ENCODE results near the gene IFNL3. TPM values are rescaled to one million over a fixed set of nuclear protein-coding genes. Genes with fewer than 3 reads are reported as not detected.

IFNL3 gene
- total RNA-seq, 1 experiment from 2014 or later, result not detected

DNA sequence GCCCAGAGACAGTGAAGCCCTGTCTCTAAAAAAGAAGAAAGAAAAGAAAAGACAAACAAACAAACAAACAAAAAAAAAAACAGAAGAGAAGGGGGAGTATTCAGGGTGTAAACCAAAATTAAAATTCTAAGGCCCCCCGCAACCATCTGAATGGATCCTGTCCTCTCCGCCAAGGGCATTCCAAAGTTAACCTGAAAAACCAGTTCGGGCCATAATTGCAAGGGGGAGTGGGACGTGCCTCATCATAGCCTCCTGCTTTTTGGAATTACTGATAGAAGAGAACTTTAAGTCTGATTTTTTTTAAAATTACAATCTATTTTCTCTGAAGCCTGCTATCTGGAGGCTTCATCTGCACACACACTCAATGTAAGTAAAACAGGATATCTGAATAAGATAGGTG is 17.7 kb upstream of the IFNL3 start:
- Mint-ChIP-seq H3K4me3 (no peak overlapping the region), H3K9me3 (peaks cover under 1% of the 10 kb centered on the region; the same call in 1 of the 2 replicates)

DNA sequence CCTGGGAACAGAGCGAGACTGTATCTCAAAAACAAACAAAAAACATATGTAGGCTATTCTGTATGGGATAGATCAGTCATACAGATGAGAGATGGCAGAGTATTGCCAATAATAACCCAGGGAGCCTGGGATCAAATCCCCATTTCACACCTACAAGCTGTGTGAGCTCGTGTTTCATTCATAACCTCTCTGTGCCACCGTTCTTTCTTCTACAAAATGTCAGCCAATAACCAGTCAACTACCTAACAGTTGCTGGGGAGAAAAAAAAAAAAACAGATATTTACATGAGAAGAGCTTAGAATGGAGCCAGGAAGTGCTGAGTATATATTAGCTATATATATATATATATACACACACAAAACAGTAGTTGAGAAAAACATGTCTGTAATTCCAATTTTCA is 16.9 kb upstream of the IFNL3 start:
- ATAC-seq (no peak), DNase-seq (ENCODE audit: low spot score) (no peak)
- Mint-ChIP-seq H3K4me3 (no peak overlapping the region), H3K36me3 (no peaks in the 10 kb centered on the region; the same call in 1 of the 2 replicates), H3K27ac (no peak overlapping the region), H3K9me3 (peaks cover 8% of the 10 kb centered on the region), H3K4me1 (peaks cover 12% of the 10 kb centered on the region; the same call in 1 of the 2 replicates), H3K27me3 (ENCODE audit: low read depth) (peaks cover 75% of the 10 kb centered on the region)
- ChIA-PET POLR2A (interaction anchor here (0.8 kb wide), 1 partner anchor 331 kb away, joined by 3 read pairs; the partner anchor contains the start of genes MRPS12 and SARS2), CTCF (interaction anchor here (1.5 kb wide), 1 partner anchor 15 kb away, joined by 4 read pairs; no protein-coding TSS in a partner anchor)
- TF ChIP-seq ZNF138 (CRISPR knock-in tag; conservative IDR thresholded peaks at IDR 0.05) (no peak), ZNF219 (CRISPR knock-in tag; IDR thresholded peaks at IDR 0.05; ENCODE audit: borderline replicate concordance) (no peak), RELA (CRISPR knock-in tag; IDR thresholded peaks at IDR 0.05; ENCODE audit: borderline replicate concordance) (no peak), JUN (CRISPR knock-in tag; IDR thresholded peaks at IDR 0.05) (no peak), CREM (CRISPR knock-in tag; IDR thresholded peaks at IDR 0.05) (no peak), CREB1 (CRISPR knock-in tag; IDR thresholded peaks at IDR 0.05) (no peak), NR2C2 (CRISPR knock-in tag; IDR thresholded peaks at IDR 0.05) (no peak), FOXK1 (CRISPR knock-in tag; IDR thresholded peaks at IDR 0.05) (no peak), FOXP1 (CRISPR knock-in tag; IDR thresholded peaks at IDR 0.05; ENCODE audit: borderline replicate concordance) (no peak)
- TF ChIP-seq, protein P1, sequence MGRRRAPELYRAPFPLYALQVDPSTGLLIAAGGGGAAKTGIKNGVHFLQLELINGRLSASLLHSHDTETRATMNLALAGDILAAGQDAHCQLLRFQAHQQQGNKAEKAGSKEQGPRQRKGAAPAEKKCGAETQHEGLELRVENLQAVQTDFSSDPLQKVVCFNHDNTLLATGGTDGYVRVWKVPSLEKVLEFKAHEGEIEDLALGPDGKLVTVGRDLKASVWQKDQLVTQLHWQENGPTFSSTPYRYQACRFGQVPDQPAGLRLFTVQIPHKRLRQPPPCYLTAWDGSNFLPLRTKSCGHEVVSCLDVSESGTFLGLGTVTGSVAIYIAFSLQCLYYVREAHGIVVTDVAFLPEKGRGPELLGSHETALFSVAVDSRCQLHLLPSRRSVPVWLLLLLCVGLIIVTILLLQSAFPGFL (CRISPR knock-in tag; IDR thresholded peaks at IDR 0.05; ENCODE audit: borderline replicate concordance), result no peak
- TF ChIP-seq, protein P2, sequence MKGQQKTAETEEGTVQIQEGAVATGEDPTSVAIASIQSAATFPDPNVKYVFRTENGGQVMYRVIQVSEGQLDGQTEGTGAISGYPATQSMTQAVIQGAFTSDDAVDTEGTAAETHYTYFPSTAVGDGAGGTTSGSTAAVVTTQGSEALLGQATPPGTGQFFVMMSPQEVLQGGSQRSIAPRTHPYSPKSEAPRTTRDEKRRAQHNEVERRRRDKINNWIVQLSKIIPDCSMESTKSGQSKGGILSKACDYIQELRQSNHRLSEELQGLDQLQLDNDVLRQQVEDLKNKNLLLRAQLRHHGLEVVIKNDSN (CRISPR knock-in tag; IDR thresholded peaks at IDR 0.05), result no peak
- TF ChIP-seq, protein P3, sequence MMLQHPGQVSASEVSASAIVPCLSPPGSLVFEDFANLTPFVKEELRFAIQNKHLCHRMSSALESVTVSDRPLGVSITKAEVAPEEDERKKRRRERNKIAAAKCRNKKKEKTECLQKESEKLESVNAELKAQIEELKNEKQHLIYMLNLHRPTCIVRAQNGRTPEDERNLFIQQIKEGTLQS (CRISPR knock-in tag; conservative IDR thresholded peaks at IDR 0.05), result no peak
- TF ChIP-seq, protein P4, sequence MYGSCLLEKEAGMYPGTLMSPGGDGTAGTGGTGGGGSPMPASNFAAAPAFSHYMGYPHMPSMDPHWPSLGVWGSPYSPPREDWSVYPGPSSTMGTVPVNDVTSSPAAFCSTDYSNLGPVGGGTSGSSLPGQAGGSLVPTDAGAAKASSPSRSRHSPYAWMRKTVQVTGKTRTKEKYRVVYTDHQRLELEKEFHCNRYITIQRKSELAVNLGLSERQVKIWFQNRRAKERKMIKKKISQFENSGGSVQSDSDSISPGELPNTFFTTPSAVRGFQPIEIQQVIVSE (CRISPR knock-in tag; IDR thresholded peaks at IDR 0.05; ENCODE audit: borderline replicate concordance), result no peak
- TF ChIP-seq, protein P5, sequence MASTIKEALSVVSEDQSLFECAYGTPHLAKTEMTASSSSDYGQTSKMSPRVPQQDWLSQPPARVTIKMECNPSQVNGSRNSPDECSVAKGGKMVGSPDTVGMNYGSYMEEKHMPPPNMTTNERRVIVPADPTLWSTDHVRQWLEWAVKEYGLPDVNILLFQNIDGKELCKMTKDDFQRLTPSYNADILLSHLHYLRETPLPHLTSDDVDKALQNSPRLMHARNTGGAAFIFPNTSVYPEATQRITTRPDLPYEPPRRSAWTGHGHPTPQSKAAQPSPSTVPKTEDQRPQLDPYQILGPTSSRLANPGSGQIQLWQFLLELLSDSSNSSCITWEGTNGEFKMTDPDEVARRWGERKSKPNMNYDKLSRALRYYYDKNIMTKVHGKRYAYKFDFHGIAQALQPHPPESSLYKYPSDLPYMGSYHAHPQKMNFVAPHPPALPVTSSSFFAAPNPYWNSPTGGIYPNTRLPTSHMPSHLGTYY (CRISPR knock-in tag; IDR thresholded peaks at IDR 0.05), result no peak

More for the DNA sequence above, 17.7 kb upstream of the IFNL3 start:
- ChIA-PET POLR2A (interaction anchor here (0.8 kb wide), 1 partner anchor 332 kb away, joined by 3 read pairs; the partner anchor contains the start of genes MRPS12 and SARS2), CTCF (no interaction called here)
- Mint-ChIP-seq H3K27me3 (ENCODE audit: low read depth) (peaks cover 75% of the 10 kb centered on the region), H3K36me3 (no peaks in the 10 kb centered on the region; the same call in 1 of the 2 replicates), H3K4me1 (peaks cover 12% of the 10 kb centered on the region; the same call in 1 of the 2 replicates), H3K27ac (no peak overlapping the region)
- ATAC-seq (no peak), DNase-seq (ENCODE audit: low spot score) (peak; percentile 4)
- TF ChIP-seq ZNF232 (CRISPR knock-in tag; IDR thresholded peaks at IDR 0.05) (no peak), ATF1 (CRISPR knock-in tag; IDR thresholded peaks at IDR 0.05) (no peak), CREB1 (CRISPR knock-in tag; IDR thresholded peaks at IDR 0.05) (no peak), OVOL2 (CRISPR knock-in tag; IDR thresholded peaks at IDR 0.05; ENCODE audit: borderline replicate concordance) (no peak), ETV6 (CRISPR knock-in tag; IDR thresholded peaks at IDR 0.05) (no peak), IRF2 (CRISPR knock-in tag; IDR thresholded peaks at IDR 0.05; ENCODE audit: borderline replicate concordance, low read depth) (no peak)
- TF ChIP-seq, protein P6, sequence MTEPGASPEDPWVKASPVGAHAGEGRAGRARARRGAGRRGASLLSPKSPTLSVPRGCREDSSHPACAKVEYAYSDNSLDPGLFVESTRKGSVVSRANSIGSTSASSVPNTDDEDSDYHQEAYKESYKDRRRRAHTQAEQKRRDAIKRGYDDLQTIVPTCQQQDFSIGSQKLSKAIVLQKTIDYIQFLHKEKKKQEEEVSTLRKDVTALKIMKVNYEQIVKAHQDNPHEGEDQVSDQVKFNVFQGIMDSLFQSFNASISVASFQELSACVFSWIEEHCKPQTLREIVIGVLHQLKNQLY (CRISPR knock-in tag; IDR thresholded peaks at IDR 0.05), result no peak
- TF ChIP-seq, protein P7, sequence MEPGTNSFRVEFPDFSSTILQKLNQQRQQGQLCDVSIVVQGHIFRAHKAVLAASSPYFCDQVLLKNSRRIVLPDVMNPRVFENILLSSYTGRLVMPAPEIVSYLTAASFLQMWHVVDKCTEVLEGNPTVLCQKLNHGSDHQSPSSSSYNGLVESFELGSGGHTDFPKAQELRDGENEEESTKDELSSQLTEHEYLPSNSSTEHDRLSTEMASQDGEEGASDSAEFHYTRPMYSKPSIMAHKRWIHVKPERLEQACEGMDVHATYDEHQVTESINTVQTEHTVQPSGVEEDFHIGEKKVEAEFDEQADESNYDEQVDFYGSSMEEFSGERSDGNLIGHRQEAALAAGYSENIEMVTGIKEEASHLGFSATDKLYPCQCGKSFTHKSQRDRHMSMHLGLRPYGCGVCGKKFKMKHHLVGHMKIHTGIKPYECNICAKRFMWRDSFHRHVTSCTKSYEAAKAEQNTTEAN (CRISPR knock-in tag; IDR thresholded peaks at IDR 0.05), result no peak
- TF ChIP-seq, protein P8, sequence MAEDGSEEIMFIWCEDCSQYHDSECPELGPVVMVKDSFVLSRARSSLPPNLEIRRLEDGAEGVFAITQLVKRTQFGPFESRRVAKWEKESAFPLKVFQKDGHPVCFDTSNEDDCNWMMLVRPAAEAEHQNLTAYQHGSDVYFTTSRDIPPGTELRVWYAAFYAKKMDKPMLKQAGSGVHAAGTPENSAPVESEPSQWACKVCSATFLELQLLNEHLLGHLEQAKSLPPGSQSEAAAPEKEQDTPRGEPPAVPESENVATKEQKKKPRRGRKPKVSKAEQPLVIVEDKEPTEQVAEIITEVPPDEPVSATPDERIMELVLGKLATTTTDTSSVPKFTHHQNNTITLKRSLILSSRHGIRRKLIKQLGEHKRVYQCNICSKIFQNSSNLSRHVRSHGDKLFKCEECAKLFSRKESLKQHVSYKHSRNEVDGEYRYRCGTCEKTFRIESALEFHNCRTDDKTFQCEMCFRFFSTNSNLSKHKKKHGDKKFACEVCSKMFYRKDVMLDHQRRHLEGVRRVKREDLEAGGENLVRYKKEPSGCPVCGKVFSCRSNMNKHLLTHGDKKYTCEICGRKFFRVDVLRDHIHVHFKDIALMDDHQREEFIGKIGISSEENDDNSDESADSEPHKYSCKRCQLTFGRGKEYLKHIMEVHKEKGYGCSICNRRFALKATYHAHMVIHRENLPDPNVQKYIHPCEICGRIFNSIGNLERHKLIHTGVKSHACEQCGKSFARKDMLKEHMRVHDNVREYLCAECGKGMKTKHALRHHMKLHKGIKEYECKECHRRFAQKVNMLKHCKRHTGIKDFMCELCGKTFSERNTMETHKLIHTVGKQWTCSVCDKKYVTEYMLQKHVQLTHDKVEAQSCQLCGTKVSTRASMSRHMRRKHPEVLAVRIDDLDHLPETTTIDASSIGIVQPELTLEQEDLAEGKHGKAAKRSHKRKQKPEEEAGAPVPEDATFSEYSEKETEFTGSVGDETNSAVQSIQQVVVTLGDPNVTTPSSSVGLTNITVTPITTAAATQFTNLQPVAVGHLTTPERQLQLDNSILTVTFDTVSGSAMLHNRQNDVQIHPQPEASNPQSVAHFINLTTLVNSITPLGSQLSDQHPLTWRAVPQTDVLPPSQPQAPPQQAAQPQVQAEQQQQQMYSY (CRISPR knock-in tag; IDR thresholded peaks at IDR 0.05), result no peak
- TF ChIP-seq, protein P9, sequence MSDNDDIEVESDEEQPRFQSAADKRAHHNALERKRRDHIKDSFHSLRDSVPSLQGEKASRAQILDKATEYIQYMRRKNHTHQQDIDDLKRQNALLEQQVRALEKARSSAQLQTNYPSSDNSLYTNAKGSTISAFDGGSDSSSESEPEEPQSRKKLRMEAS (CRISPR knock-in tag; IDR thresholded peaks at IDR 0.05), result no peak
- TF ChIP-seq, protein P10, sequence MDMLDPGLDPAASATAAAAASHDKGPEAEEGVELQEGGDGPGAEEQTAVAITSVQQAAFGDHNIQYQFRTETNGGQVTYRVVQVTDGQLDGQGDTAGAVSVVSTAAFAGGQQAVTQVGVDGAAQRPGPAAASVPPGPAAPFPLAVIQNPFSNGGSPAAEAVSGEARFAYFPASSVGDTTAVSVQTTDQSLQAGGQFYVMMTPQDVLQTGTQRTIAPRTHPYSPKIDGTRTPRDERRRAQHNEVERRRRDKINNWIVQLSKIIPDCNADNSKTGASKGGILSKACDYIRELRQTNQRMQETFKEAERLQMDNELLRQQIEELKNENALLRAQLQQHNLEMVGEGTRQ (CRISPR knock-in tag; IDR thresholded peaks at IDR 0.05), result no peak
